HG03280 (cell line): ENCODE results near the gene GPR156.
"Not testable (repeated sequence)": the region's sequence is repeated elsewhere in the genome, so short reads cannot be mapped to it uniquely, and the experiment has no call there.

Experiments used
- ATAC-seq: cut with Tn5 transposase; IDR thresholded peaks from one replicate; pipeline ENCODE4 v1.9.1; 2021; ENCODE audit warnings: mild to moderate bottlenecking, moderate library complexity; ENCODE audit not compliant: unreplicated experiment

Gene GPR156

DNA sequence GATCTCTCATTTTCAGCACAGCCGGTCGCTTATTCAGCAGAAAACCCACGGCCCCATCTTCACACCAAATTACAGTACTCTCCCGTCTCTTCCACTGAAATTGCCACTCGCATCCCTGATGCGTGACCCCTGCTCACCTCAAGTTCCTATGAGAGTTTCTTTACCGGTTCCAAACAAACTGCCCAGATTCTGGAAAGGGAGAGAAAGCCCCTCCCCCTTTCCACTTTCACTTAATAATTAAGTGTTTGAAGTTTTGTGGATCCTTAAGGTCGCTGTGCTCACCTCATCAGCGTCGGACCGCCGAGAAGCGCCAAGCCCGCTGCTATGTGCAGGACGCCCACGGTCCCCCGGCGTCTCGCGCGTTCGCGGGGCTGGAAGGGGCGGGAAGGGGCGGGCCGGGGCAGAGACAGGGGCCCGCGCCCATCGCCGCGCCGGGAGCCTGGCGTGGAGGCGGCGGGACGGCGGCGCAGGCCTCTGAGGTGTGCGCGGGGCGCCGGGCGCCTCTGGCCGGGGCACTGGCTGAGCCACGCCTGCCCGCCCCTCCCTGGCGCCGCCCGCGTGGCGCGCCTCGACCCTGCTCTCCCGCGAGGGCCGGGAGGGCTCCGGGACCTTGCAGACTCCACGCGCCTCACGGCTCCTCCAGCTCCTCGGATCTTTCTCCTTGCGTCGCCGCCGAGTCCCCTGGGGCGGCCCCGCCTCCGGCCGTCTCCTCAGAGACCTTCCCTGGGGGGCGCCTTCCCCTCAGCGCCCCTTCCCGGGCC is at the start of gene GPR156:
Gene GPR156, minus strand, starts transcription at position 476 of the 761 bp plus-strand sequence. CDS start 41,124 bp downstream, outside the sequence.
- ATAC-seq = no peak

DNA sequence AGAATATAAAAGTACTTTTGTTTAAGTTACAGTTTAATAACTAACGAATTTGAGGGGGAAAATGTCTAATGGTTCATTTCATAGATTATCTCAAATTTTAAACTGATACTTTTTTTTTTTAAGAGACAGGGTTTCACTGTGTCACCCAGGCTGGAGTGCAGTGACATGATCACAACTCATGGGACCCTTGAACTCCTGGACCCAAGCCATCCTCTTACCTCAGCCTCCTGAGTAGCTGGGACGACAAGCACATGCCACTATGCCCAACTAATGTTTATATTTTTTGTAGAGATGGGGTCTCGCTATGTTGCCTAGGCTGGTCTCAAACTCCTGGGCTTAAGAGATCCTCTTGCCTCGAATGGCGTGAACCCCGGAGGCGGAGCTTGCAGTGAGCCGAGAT is 47.6 kb upstream of the GPR156 start:
- no peak for ATAC-seq

DNA sequence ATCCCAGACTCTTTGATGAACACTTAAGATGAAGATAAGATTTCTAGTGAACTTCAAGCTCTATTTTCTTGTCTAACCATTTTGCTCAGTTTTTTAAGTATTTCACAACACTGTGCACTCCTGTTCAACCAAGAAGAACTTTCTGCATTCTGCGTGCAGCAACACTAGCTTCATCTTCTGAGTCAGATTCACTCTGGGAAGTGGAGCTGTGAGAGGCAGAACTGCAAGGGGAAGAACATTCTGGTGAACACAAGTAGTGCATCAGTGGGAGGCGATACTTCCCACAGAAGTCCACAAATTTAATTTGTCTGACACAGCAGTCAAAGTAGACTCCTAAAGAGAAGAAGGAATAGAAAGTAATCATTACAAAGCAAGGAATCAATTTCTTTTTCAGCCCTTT is 46.1 kb upstream of the GPR156 start:
- no peak for ATAC-seq

DNA sequence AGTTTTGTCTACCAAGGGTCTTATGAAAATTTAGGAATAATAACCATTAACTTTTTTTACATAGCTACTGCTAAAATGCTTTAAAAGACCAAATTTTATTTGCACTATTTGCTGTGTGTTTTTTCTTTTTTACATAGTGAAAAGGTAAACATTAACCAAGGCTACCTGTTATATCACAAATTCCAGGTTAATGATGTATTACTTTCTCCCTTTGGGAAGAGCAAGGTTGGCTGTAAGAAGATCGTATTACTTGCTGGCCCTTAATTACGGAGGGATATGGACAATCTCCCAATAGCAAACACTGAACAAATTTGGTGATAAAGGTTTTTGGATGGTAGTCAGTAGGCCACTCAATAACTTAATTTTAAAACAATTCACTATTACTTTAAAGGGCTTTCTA is 41.8 kb upstream of the GPR156 start:
- no peak for ATAC-seq

DNA sequence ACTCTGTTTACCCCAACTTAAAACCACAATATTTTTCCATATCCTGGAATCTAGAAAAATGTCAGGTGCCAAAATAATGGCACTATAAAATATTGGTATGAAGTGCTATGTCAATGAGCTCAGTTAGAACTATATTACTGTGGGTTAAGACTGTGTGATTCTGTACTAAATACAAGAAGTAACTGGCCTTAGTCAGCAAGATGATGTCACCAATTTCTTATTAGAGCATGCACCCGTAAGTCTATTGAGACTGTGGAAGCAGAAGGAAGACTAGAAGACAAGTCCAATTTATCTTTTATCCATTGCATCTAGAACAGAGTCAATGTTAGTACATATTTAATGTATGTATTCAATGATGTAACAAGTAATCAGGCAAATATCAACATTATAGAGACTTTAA is 39.2 kb upstream of the GPR156 start:
- no peak for ATAC-seq

DNA sequence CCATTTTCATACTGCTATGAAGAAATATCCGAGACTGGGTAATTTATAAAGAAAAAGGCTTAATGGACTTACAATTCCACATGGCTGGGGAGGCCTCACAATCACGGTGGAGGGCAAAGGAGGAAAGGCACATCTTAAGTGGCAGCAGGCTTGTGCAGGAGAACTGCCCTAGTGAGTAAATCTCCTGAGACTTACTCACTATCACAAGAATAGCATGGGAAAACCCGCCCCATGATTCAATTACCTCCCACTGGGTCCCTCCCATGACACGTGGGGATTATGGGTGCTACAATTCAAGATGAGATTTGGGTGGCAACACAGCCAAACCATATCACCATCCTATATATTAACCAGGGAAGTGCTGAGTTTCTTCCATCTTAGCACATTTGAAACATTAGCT is 38.7 kb upstream of the GPR156 start:
- ATAC-seq = not testable (repeated sequence)

DNA sequence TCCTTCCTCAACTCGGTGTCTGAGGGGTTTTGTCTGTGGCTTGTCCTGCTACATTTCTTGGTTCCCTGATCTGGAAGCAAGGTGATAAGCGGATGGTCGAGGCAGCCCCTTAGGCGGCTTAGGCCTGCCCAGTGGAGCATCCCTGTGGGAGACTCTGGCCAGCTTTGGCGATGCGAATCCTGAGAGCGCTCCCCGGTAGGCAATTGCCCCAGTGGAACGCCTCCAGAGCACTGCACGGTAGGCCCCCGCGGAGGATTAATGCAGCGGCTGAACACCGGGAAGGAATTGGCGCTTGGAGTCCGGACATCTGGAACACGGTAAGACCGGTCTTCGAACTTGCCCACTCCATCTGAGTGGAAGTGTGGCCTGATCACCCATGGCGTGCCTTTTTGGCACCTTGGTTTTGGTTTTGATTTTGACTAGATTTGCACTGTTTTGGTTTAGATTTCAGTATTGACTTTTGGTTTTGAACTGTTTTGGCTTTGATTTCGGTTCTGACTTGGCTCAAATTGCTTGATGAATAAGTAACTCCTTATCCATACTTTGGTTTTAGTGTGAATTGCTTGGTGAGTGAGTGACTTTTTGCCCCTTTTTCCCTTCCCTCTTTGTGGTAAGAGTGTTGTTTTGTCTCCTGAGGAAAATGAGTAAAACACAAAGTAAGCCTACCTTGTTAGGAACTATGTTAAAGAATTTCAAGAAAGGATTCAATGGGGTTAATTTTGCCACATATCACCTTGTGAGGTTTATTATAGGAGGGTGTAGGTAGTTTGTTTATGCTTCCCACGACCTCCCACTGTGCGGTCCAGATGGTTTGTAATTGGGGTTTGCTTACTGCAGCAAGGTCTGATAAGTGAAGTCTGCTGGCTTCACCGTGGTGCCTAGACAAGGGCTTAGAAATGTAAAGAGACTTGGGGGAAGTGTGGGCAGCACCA is 27.1 kb upstream of the GPR156 start:
- no peak for ATAC-seq

DNA sequence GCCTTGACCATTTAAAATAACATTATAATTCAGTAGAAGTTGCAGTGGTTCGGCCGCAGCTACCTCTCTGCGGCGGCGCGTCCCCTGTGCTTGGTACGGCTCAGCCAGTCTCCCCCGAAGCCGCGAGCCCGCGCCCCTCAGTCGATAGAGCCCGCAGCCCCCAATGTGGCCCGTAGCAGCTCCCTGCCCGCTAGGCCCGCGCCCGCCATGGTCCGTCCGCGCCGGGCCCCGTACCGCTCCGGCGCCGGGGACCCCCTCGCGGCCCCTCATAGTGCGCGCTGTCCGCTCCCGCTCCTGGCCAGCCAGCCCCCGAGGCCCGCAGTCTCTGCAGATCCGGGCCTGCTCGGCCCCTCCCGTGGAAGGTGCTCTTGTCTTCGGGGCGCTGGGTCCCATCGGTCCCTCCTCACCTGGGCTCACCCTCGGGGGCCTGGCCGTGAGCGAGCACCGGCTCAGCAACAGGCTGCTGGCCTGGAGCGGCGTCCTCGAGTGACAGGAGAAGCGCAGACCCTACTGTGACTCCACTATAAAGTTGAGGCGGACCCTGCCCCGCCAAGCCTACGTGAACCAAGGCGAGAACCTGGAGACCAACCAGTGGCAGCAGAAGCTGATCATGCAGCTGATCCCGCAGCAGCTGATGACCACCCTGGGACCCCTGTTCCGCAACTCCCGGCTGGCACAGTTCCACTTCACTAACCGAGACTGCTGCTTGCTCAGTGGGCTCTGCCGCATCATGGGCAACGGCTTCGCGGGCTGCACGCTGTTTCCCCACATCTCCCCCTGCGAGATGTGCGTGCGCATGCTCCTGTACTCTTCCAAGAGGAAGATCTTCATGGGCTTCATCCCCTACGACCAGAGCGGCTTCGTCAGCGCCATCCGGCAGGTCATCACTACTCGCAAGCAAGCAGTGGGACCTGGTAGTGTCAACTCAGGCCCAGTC is 21.8 kb upstream of the GPR156 start:
- no peak for ATAC-seq

DNA sequence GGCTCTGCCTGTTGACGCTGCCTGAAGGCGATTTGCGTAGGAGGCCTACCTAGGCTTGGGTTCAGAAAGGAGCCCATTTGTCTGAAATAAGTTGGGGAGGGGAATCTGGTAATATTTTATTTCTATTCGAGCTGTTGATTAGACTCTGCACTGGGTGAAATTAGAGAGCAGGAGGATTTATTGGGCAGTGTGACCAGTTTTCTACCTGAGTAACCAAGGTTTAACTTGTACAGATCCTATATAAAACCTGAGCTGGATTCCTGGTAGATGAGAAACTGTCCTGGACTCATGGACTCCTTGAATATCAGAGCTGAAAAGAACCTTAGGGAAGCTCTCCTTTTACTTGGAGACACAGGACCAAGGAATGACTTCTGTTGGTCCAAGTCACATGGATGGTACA is 19.6 kb upstream of the GPR156 start:
- no peak for ATAC-seq

DNA sequence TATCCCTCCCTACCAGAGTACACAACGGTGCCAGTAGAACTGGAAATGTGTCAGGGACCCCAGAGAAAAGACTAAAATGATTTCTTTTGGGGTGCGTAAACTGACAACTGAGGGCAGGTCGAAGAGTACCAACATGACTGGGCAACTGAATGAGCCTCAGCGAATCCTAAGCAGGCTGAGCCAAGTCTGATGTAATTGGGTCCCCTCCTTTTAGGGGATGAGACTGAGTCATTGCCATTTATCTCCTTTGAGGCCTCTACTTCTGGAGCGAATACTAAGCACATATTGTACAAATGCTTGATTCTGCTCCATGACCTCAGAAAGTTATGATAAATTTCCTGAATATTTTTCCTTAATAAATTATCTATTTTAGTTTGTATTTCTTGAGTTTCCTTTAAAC is 17.3 kb upstream of the GPR156 start:
- no peak for ATAC-seq

DNA sequence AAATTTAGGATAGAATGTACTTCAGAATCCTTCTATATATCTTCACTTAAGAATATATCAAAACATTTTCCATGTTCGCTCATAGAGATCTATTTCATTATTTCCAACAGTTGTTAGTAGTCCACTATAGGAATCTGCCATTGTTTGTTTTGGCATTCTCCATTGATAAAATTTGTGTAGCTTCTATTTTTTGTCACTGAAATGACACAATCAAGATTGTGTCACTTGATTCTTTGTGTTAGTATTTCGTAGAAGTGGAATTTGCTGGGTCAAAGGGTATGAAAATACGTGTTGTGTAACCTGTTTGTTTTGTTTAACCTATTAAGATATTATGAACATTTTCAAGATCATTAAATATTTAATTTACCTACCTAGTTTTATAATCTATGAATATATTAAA is 15.9 kb upstream of the GPR156 start:
- no peak for ATAC-seq

DNA sequence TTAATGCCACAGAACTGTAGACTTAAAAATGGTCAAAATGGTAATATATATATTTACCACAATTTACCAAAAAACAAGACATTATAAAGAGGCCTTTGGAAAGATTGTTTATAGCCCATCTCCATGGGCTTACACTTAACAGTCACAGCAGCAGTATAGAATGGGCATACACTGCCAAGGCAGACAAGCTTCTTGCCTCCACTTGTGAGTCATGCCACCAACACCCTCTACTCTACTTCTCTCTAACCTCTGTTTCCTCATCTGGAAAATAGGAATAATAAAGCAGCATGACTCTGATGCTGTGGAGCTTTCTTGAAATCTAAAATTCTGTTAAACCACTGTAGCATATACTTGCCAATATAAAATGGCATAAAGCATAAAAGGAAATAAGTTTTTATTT is 14.4 kb upstream of the GPR156 start:
- no peak for ATAC-seq

DNA sequence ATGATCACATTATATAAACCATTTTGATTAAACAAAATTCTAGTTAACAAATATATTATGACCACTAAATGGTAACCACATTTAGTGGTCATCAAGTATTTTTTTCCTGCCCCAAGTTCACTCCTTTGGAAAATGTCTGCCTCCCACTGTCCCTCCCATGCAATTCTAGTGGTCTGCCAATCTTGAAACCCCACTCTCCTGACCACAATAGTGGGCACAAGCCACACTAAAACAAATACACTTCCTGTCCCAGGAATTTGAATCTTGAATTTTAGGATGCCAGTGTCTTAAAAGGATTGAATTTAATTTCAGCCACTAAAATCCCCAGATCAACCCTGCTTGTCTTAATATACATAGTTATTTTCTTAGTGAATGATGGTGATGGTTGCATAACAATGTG is 14.0 kb upstream of the GPR156 start:
- ATAC-seq = no peak

DNA sequence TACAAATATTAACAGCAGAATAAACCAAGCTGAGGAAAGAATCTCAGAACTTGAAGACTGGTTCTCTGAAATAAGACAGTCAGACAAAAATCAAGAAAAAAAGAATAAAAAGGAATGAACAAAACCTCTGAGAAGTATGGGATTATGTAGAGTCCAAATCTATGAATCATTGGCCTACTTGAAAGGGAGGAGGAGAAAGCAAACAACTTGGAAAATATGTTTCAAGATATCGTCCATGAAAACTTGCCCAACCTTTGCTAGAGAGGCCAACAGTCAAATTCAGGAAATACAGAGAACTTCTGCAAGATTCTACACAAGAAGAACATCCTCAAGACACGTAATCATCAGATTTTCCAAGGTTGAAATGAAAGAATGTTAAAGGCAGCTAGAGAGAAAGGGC is 6.5 kb upstream of the GPR156 start:
- ATAC-seq = not testable (repeated sequence)

DNA sequence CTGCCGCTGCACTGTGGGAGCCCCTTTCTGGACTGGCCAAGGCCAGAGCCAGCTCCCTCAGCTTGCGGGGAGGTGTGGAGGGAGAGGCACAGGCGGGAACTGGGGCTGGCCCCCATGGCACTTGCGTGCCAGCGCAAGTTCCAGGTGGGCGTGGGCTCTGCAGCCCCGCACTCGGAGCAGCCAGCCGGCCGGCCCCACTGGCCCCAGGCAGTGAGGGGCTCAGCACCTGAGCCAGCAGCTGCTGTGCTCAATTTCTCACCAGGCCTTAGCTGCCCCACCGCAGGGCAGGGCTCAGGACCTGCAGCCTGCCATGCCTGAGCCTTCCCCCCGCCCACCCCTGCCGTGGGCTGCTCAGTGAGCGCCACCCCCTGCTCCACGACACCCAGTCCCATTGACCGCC is 4.6 kb upstream of the GPR156 start:
- no peak for ATAC-seq

DNA sequence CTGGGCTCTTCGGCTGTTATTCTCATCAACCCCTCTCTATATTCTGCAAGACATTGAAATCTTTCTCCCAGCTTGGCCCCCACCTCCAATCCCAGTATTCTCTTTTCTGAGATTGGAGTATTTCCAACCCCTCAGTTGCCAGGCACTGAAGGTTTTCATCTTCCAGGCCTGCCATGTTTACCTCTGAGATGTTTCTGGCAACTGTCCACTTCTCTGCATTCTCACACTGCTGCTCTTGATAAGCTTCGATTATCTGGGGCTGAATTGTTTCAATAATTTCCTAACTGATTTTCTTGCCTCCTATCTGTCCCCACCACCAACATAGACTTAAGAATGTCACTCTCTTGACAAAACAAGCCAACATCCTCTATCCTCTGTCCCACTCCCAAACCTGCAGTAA is 1.4 kb upstream of the GPR156 start:
- ATAC-seq = no peak

DNA sequence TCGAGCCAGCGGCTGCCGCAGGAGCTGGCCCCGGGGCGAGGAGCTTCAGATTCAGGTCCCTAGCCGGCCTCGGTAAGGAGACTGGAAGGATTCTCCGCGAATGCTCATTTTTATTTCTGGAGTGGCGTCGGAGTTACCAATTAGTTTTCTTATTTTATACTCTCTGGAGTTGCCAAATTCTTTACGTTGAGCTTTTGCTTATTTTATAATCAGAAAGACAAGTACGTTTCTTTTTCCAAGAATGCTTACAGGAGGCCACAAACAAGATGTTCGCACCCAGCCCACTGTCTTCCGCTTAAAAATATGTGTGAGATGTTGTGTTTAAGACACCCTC is 453 bp upstream of the GPR156 start:
- no peak for ATAC-seq

DNA sequence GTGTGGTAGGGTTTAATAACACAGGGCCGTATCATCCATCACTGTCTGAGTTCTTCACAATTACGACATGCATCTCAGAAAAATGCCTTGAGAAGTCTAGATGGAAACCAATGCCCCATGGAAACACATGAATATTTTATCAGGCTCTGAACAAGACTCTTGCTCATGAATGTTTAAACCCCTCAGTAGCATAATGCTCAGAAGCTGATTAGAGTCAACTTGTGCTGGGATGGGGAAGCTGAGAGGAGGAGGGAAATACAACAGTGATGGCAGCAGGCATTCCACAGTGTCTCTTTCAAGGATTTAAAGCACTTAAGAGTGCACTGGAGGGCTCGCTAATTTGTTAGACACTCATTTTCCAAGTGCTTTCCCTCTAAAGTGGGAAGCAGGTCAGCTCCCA is 3.8 kb downstream of the GPR156 start:
- ATAC-seq = no peak

DNA sequence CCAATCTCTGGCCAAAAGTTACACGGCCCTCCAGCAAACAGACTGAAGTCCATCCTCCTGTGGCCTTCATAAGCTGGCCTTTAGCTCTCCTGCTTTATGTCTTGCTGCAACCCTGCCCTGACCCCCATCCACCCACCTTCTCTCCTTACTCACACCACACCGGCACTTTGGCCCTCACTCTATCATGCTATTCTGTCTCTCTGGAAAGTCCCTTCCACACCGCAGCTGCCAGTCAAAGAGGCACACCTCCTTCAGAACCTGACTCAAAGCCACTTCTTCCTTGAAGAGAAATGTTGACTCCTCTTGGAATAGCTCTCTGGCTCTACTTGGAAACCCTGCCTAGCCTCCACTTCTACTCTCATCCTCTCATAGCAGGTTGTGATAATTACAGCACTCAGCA is 4.5 kb downstream of the GPR156 start:
- ATAC-seq = no peak

DNA sequence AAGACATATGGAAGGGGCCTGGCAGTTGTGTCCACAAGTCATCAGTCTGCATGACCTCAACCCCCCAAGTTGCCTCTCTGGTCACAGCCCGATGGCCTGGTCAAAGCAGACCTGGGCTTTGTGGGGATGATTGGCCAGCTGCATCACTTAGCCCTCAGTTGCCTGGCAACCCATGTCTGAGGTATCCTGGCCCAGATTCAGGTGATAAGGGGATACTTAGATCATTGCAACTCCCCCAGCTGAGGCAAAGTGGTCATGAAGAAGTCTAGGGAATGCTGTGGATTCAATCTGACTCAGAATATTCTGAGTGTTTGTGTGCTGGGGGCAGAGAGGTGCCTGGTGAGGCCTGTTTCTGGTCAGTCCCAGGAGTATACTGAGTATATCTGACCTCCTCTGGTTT is 5.0 kb downstream of the GPR156 start:
- no peak for ATAC-seq

DNA sequence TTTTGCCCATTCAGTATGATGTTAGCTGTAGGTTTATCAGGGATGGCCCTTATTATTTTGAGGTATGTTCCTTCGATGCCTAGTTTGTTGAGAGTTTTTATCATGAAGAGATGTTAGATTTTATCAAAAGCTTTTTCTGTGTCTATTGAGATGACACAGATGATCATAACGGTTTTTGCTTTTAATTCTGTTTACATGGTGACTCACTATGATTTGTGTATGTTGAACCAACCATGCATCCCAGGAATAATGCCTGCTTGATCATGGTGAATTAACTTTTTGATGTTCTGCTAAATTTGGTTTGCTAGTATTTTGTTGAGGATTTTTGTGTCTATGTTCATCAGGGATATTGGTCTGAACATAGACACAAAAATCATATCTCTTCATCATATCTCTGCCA is 8.3 kb downstream of the GPR156 start:
- ATAC-seq = no peak
